IMR-90 (cell line): ENCODE data around the gene OR4M1. TPM values are rescaled to one million over a fixed set of nuclear protein-coding genes. Genes with fewer than 3 reads are reported as not detected.

ENCODE experiments used
- ATAC-seq: fragments of 200-7000 bp; cut with Tn5 transposase; 2 replicates; pipeline ENCODE4 v1.9.1; 2020; ENCODE audit warnings: low read depth, mild to moderate bottlenecking, moderate library complexity
- BruUV-seq: library from RNA; stranded (reverse); fragments of 400-500 nt; replicated peaks from 2 replicates; lab custom pipeline; 2021; lab: Mats Ljungman, UMichigan
- CTCF ChIA-PET: fragments of 300-600 bp; formaldehyde crosslinking; extraction: SDS; loops from one replicate; lab custom pipeline; 2021; ENCODE audit warnings: antibody characterized with exemption; lab: Yijun Ruan, JAX
- POLR2A ChIA-PET: fragments of 300-600 bp; sonication (Branson Sonifier 250); formaldehyde crosslinking; loops from one replicate; lab custom pipeline; 2022; ENCODE audit warnings: antibody characterized with exemption; ENCODE audit not compliant: unreplicated experiment; lab: Charles Lee
- DNase-seq: peaks from one replicate; pipeline ENCODE4 v3.0.0; 2013
- H2AFZ ChIP-seq: replicated peaks from 2 replicates; pipeline ENCODE3; 2013; ENCODE audit warnings: low read length, mild to moderate bottlenecking; ENCODE audit not compliant: poor library complexity
- H2AK5ac ChIP-seq: 2 replicates; pipeline ENCODE4 v1.6.1; 2013; ENCODE audit warnings: low read depth, low read length, inconsistent platforms
- H2AK9ac ChIP-seq: replicated peaks from 2 replicates; pipeline ENCODE3; 2013; ENCODE audit warnings: mild to moderate bottlenecking, low read depth, low read length, moderate library complexity; ENCODE audit not compliant: poor library complexity
- H2BK120ac ChIP-seq: 2 replicates; pipeline ENCODE4 v1.6.1; 2013; ENCODE audit warnings: low read depth, low read length, inconsistent platforms
- H2BK15ac ChIP-seq: 3 replicates; pipeline ENCODE4 v1.6.1; 2013; ENCODE audit warnings: low read depth, low read length, inconsistent platforms
- H2BK20ac ChIP-seq: 2 replicates; pipeline ENCODE4 v1.6.1; 2013; ENCODE audit warnings: low read depth, mild to moderate bottlenecking, inconsistent platforms, low read length, moderate library complexity
- H2BK5ac ChIP-seq: 2 replicates; pipeline ENCODE4 v1.6.1; 2013; ENCODE audit warnings: mild to moderate bottlenecking, low read depth, low read length, inconsistent platforms; ENCODE audit not compliant: poor library complexity, severe bottlenecking
- H3K14ac ChIP-seq: replicated peaks from 2 replicates; pipeline ENCODE4 v1.6.1; 2013; ENCODE audit warnings: low read depth, low read length, inconsistent platforms
- H3K18ac ChIP-seq: 2 replicates; pipeline ENCODE4 v1.6.1; 2013; ENCODE audit warnings: low read depth, low read length, control low read depth
- H3K23ac ChIP-seq: 2 replicates; pipeline ENCODE4 v1.6.1; 2013; ENCODE audit warnings: low read depth, low read length, inconsistent platforms
- H3K27ac ChIP-seq: 2 replicates; pipeline ENCODE4 v1.5.1; 2013; ENCODE audit warnings: mild to moderate bottlenecking, control low read depth, low read length; ENCODE audit not compliant: insufficient read depth
- H3K27me3 ChIP-seq: 2 replicates; pipeline ENCODE4 v1.6.1; 2013; ENCODE audit warnings: low read length; ENCODE audit not compliant: control insufficient read depth, insufficient read depth
- H3K36me3 ChIP-seq: 2 replicates; pipeline ENCODE4 v1.6.1; 2013; ENCODE audit warnings: low read length, mixed read lengths; ENCODE audit not compliant: control insufficient read depth, insufficient read depth
- H3K4ac ChIP-seq: 2 replicates; pipeline ENCODE4 v1.6.1; 2013; ENCODE audit warnings: low read depth, low read length, inconsistent platforms
- H3K4me1 ChIP-seq: 2 replicates; pipeline ENCODE4 v1.6.1; 2013; ENCODE audit warnings: low read length, mixed read lengths; ENCODE audit not compliant: control insufficient read depth, insufficient read depth
- H3K4me2 ChIP-seq: 2 replicates; pipeline ENCODE4 v1.6.1; 2013; ENCODE audit warnings: low read depth, mild to moderate bottlenecking, control low read depth, low read length, moderate library complexity
- H3K4me3 ChIP-seq: 2 replicates; pipeline ENCODE4 v1.5.1; 2013; ENCODE audit warnings: low read depth, mild to moderate bottlenecking, control low read depth, low read length, moderate library complexity; ENCODE audit not compliant: insufficient read depth
- H3K56ac ChIP-seq: 2 replicates; pipeline ENCODE4 v1.6.1; 2013; ENCODE audit warnings: low read length, inconsistent platforms; ENCODE audit not compliant: insufficient read depth; ENCODE audit errors: extremely low read depth
- H3K79me1 ChIP-seq, 2 experiments: 2 replicates each; pipeline ENCODE4 v1.6.1; 2013; ENCODE audit warnings: low read length in 2 of 2, inconsistent platforms in 1 of 2, low read depth in 1 of 2
- H3K9ac ChIP-seq: 2 replicates; pipeline ENCODE4 v1.6.1; 2013; ENCODE audit warnings: low read depth, low read length, control low read depth
- H3K9me1 ChIP-seq: 2 replicates; pipeline ENCODE4 v1.6.1; 2013; ENCODE audit warnings: low read length, inconsistent platforms; ENCODE audit not compliant: insufficient read depth
- H3K9me3 ChIP-seq: 2 replicates; pipeline ENCODE4 v1.6.1; 2013; ENCODE audit warnings: low read length; ENCODE audit not compliant: control insufficient read depth, insufficient read depth
- H4K20me1 ChIP-seq: 2 replicates; pipeline ENCODE4 v1.6.1; 2013; ENCODE audit warnings: low read length, inconsistent platforms; ENCODE audit not compliant: insufficient read depth
- H4K5ac ChIP-seq: 2 replicates; pipeline ENCODE4 v1.6.1; 2013; ENCODE audit warnings: mild to moderate bottlenecking, low read depth, low read length, control low read depth
- H4K8ac ChIP-seq, 2 experiments: 2 replicates each; pipeline ENCODE4 v1.6.1; 2013; ENCODE audit warnings: low read depth in 2 of 2, low read length in 2 of 2, control low read depth in 1 of 2, inconsistent platforms in 1 of 2
- H4K91ac ChIP-seq: 2 replicates; pipeline ENCODE4 v1.6.1; 2013; ENCODE audit warnings: low read depth, low read length, inconsistent platforms; ENCODE audit not compliant: insufficient read depth
- BHLHE40 ChIP-seq: fragments of 150-350 bp; IDR thresholded peaks from 2 replicates; pipeline ENCODE4 v1.6.1; 2016; ENCODE audit warnings: mild to moderate bottlenecking, low read depth, low read length
- CEBPB ChIP-seq: IDR thresholded peaks from 2 replicates; pipeline ENCODE4 v1.6.1; 2012; ENCODE audit warnings: low read depth, low read length, improper control_type of control experiment
- CHD1 ChIP-seq: IDR thresholded peaks from 2 replicates; pipeline ENCODE4 v1.6.1; 2012; ENCODE audit warnings: low read depth, low read length, improper control_type of control experiment
- CTCF ChIP-seq: conservative IDR thresholded peaks from 2 replicates; pipeline ENCODE4 v1.5.1; 2012; ENCODE audit warnings: mild to moderate bottlenecking, low read depth, low read length, improper control_type of control experiment
- ELK1 ChIP-seq: fragments of 150-350 bp; IDR thresholded peaks from 2 replicates; pipeline ENCODE4 v1.6.1; 2016; ENCODE audit warnings: low read depth, mild to moderate bottlenecking, low read length, moderate library complexity, borderline replicate concordance
- FOS ChIP-seq: fragments of 150-350 bp; IDR thresholded peaks from 2 replicates; pipeline ENCODE4 v1.6.1; 2016; ENCODE audit warnings: low read depth, low read length
- MAFK ChIP-seq: IDR thresholded peaks from 2 replicates; pipeline ENCODE4 v1.6.1; 2012; ENCODE audit warnings: low read depth, low read length, improper control_type of control experiment
- MAZ ChIP-seq: IDR thresholded peaks from 2 replicates; pipeline ENCODE4 v1.6.1; 2012; ENCODE audit warnings: low read depth, mild to moderate bottlenecking, low read length, improper control_type of control experiment, moderate library complexity, borderline replicate concordance
- MXI1 ChIP-seq: IDR thresholded peaks from 2 replicates; pipeline ENCODE4 v1.6.1; 2012; ENCODE audit warnings: low read depth, mild to moderate bottlenecking, low read length, moderate library complexity, borderline replicate concordance
- NFE2L2 ChIP-seq: fragments of 150-350 bp; IDR thresholded peaks from 2 replicates; pipeline ENCODE4 v1.6.1; 2016; ENCODE audit warnings: low read depth, mild to moderate bottlenecking, low read length
- POLR2A ChIP-seq: IDR thresholded peaks from 2 replicates; pipeline ENCODE4 v1.6.1; 2012; ENCODE audit warnings: mild to moderate bottlenecking, low read depth, low read length
- RAD21 ChIP-seq: IDR thresholded peaks from 2 replicates; pipeline ENCODE4 v1.6.1; 2012; ENCODE audit warnings: low read length, improper control_type of control experiment
- RCOR1 ChIP-seq: IDR thresholded peaks from 2 replicates; pipeline ENCODE4 v1.6.1; 2012; ENCODE audit warnings: mild to moderate bottlenecking, low read length, improper control_type of control experiment; ENCODE audit not compliant: insufficient replicate concordance
- RFX5 ChIP-seq: IDR thresholded peaks from 2 replicates; pipeline ENCODE4 v1.8.0; 2012; ENCODE audit warnings: low read depth, mild to moderate bottlenecking, low read length, moderate library complexity
- SMC3 ChIP-seq: fragments of 150-350 bp; IDR thresholded peaks from 2 replicates; pipeline ENCODE4 v1.6.1; 2016; ENCODE audit warnings: low read depth, mild to moderate bottlenecking, antibody characterized with exemption, low read length, moderate library complexity
- USF2 ChIP-seq: fragments of 150-350 bp; IDR thresholded peaks from 2 replicates; pipeline ENCODE4 v1.6.1; 2017; ENCODE audit warnings: mild to moderate bottlenecking, antibody characterized with exemption, low read length, low read depth
- WGBS, 2 experiments: methylation state at CpG; one replicate each; pipeline versions ENCODE4 v1.1.5 to v1.1.7; 2013; ENCODE audit warnings: missing lambda C conversion rate in 2 of 2; ENCODE audit not compliant: insufficient read length in 1 of 2; ENCODE audit errors: extremely low coverage in 2 of 2; 5-methylcytosine and 5-hydroxymethylcytosine counted together
- dilution Hi-C: fragments of 300-500 bp; cut with HindIII; formaldehyde crosslinking; loops from one replicate; pipeline ENCODE4 v1.14.3; 2018; ENCODE audit warnings: low sequenced_read_pairs; ENCODE audit not compliant: unreplicated experiment
- in situ Hi-C: fragments of 300-500 bp; cut with MboI; formaldehyde crosslinking; loops from 3 replicates; pipeline ENCODE4 v1.14.3; 2019; ENCODE audit warnings: low sequenced_read_pairs, inconsistent platforms, mixed read lengths
- intact Hi-C: fragments of 100-400 bp; cut with micrococcal nuclease; formaldehyde crosslinking; loops from 2 replicates; pipeline ENCODE4 v1.10.0; 2022
- polyA plus RNA-seq, 3 experiments: library from polyadenylated mRNA; depleted of rRNA; stranded (reverse); fragments of >200 nt; gene quantifications; 2 replicates each; pipeline ENCODE4 v1.2.3, GENCODE V29; 2012; ENCODE audit warnings: low replicate concordance in 1 of 3
- total RNA-seq: library from RNA; depleted of rRNA; stranded (reverse); fragments of >200 nt; gene quantifications from 2 replicates; pipeline ENCODE4 v1.2.3, GENCODE V29; 2012

The OR4M1 gene
- total and polyA plus RNA-seq, 2 of the 4 experiments (the other 2 are of a cell fraction) = not detected

- H4K8ac ChIP-seq = no peak overlapping the region
- intact Hi-C loops = no loop called here
- H2AK9ac ChIP-seq = no peak overlapping the region
- no peak overlapping the region for H4K5ac ChIP-seq
- H3K56ac ChIP-seq = no peak overlapping the region
- H4K91ac ChIP-seq = no peak overlapping the region
- dilution Hi-C loops = no loop called here
- no peak overlapping the region for H3K27ac ChIP-seq
- in situ Hi-C loops = no loop called here
- no TSS peak for BruUV-seq
- POLR2A ChIA-PET = no interaction called here
- peaks cover 25% of the 10 kb centered on the region for H3K9me3 ChIP-seq
- H3K79me1 ChIP-seq = no peaks in the 10 kb centered on the region
- H2BK120ac ChIP-seq = no peak overlapping the region
- TF ChIP-seq RCOR1 = no peak
- TF ChIP-seq BHLHE40 = no peak
- no peak for TF ChIP-seq MAFK
- no peak for TF ChIP-seq CHD1
- no peak for TF ChIP-seq CEBPB
- no peak for TF ChIP-seq MXI1
- TF ChIP-seq SMC3 = no peak
- no peak for TF ChIP-seq ELK1
- no peak for TF ChIP-seq RAD21
- TF ChIP-seq FOS = no peak
- no peak for TF ChIP-seq NFE2L2
- no peak for TF ChIP-seq MAZ
- TF ChIP-seq RFX5 = no peak
- TF ChIP-seq CTCF = no peak
- TF ChIP-seq USF2 = no peak
- TF ChIP-seq POLR2A = no peak
- no CpG with 5 or more reads among the region's 1 CpG for WGBS, 2 experiments
- CTCF ChIA-PET = no interaction called here
- H3K4me1 ChIP-seq = no peaks in the 10 kb centered on the region
- DNase-seq = no peak
- no peak overlapping the region for H3K4me3 ChIP-seq
- no peak overlapping the region for H2AK5ac ChIP-seq
- no peaks in the 10 kb centered on the region for H3K9me1 ChIP-seq
- no peak for ATAC-seq
- H3K4ac ChIP-seq = no peak overlapping the region
- no peak overlapping the region for H2BK20ac ChIP-seq
- no peak overlapping the region for H3K9ac ChIP-seq
- H3K36me3 ChIP-seq = no peaks in the 10 kb centered on the region
- no peak overlapping the region for H3K18ac ChIP-seq
- no peak overlapping the region for H2BK5ac ChIP-seq
- H3K23ac ChIP-seq = no peak overlapping the region
- no peak overlapping the region for H3K14ac ChIP-seq
- no peak overlapping the region for H3K4me2 ChIP-seq
- H3K27me3 ChIP-seq = no peaks in the 10 kb centered on the region
- H2AFZ ChIP-seq = no peak overlapping the region
- no peak overlapping the region for H2BK15ac ChIP-seq
- no peaks in the 10 kb centered on the region for H4K20me1 ChIP-seq
Measured at GRCh38 chr14:19771895-19772430, 1.3 kb upstream of the OR4M1 start.
